Endometrial microvascular endothelial cells (primary cell): ENCODE measurements around the gene TIMM10B. TPM values are rescaled to one million over a fixed set of nuclear protein-coding genes. Genes with fewer than 3 reads are reported as not detected.

Experiments
- in situ Hi-C: cut with HindIII; loops from 2 replicates; pipeline ENCODE4 v1.10.0; 2017; ENCODE audit warnings: low sequenced_read_pairs, low pct_unique_long_range_greater_than_20kb; ENCODE audit errors: inconsistent ontology term
- total RNA-seq: library from RNA; depleted of rRNA; stranded (reverse); fragments of >200 nt; gene quantifications from one replicate; pipeline ENCODE4 v1.2.3, GENCODE V29; 2015; ENCODE audit errors: inconsistent ontology term

The TIMM10B gene, protein sequence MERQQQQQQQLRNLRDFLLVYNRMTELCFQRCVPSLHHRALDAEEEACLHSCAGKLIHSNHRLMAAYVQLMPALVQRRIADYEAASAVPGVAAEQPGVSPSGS
- total RNA-seq: 24.4 TPM

DNA sequence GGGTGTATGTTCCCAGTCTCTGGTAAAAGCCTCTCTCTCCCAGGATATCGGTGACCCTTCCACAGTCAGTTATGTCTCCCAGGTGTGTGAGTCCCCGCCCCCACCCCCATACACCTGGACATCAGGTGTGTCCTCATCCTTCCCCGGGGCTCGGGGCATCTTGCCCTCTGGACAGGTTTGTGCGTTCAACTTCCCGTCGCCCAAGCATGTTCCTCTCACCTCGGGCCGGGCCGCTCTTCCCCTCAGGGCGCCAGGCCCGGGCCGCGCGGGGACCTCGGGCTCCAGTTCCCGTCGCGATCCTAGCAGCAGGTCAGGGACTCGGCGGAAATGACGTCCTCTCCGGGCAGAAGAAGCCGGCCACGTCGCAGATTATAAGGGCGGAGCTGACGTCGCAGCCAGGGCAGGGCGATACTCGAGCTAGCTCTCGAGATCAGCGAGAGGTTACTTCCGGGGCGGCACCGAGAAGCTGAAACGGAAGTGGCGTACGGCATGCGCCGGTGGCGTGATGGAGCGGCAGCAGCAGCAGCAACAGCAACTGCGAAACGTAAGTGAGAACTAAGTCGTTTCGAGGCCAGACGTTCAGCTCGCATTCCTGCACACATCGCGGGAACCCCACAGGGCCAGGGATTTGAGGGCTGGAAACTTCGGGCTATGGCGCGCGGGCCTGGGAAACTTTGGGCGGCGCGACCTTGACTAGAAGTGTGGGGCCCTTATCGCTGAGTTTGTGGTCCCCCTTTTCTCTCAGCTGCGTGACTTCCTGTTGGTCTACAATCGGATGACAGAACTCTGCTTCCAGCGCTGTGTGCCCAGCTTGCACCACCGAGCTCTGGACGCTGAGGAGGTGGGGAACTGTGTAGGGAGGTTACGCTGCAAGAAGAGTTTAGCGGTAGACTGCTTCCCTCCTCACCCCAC, at the start of gene TIMM10B, which contains the start of gene ARFIP2:
TIMM10B (plus strand) TSS at position 490 of the 912 bp plus-strand sequence; CDS start at position 506, 16 bp downstream.
ARFIP2 (minus strand) TSS at position 320 of the 912 bp plus-strand sequence. CDS start 910 bp downstream, outside the sequence.
- in situ Hi-C loops: no loop called here

DNA sequence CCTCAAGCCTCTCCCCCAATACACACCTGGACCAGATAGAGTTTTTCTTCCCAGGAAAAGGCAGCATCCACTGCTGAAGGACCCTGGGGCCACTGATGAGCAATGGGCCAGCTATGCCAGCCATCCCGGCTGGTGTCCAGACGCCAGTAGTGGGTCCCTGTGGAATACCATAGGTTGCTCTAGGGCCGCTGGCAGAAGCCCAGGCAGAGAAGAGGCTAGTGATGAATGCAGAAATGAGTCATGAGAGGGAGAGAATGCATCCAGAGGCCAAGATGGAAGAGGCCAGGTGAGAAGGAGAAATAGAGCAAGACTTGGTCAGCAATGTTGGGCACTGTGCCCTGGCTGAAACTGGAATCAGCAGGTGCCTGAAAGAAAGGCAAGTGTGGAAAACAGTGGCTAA, 49.4 kb upstream of the TIMM10B start:
- in situ Hi-C loops: no loop called here

DNA sequence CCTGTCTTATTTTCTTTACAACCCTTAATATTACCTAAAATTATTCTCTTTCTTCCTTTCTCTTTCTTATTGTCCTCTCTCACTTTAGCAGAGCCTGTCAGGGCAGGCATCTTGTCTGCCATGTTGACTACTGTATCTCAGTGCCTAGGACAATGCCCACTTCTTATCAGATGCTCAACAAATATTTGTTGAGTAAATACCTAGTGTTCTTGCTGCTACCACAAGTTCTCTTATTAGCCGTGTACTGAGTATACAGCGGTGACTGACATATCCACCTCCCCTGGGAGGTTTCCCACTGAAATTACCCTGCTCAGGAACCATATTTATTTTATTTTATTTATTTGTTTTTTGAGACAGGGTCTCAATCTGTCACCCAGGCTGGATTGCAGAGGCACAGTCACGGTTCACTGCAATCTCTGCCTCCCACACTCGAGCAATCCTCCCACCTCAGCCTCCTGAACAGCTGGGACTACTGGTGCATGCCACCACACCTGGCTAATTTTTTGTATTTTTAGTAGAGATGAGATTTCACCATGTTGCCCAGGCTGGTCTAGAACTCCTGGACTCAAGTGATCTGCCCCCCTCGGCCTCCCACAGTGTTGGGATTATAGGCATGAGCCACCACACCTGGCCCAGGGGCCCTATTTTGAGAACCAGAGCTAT, 47.2 kb upstream of the TIMM10B start:
- in situ Hi-C loops: no loop called here

- in situ Hi-C loops: no loop called here
Measured at GRCh38 chr11:6437423-6437822, 43.9 kb upstream of the TIMM10B start.

GRCh38 chr11:6437993-6438392, 43.3 kb upstream of the TIMM10B start:
- in situ Hi-C loops: no loop called here

DNA sequence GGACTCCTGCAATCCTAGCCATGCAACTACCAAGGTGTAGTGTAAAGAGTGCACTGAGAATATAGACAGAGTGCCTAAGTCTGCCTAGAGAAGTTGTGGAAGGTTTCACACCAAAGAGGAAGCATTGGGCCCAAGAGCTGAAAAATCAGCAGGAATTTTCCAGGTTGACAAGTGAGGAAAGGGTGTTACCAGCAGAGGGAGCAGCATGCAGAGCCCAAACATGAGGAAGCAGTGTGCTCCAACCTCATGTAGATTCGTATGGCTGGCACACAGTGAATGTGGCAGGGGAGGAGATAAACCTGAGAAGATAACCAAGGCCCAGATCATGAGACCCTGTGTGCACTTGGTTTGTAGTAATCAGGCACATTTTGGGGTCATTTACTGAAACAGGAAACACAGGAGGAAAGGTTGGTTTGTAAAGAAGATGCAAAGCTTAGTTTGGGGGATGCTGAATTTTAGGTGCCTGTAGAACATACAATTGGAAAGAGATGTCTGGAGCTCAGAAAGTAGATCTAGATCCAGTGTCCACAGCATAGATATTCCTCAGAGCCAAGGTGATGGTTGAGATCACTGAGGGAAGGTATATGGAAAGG, 42.2 kb upstream of the TIMM10B start:
- in situ Hi-C loops: no loop called here

DNA sequence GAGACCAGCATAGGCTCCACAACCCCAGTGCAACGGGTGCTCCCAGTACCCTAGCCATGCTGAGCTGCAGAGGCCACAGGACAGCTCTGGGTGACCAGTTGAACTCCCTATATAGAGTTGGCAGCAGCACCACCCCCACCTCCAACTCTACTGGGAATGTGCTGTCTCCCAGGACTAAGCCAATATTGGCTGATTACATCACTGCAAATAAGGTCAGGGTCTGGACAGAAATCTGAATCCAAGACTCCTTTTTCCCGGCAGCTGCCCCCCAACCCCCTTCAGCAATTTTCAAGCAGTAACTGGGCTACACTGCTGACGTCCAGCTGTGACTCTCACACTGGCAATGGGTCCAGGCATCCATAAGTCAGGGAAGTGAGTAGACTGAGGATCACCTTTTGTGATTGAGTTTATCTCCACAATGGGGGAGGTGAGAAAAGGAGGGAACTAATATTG, 40.4 kb upstream of the TIMM10B start, which contains the start of gene HPX:
HPX (minus strand) TSS at position 82 of the 453 bp plus-strand sequence; CDS start at position 58, 24 bp downstream.
- in situ Hi-C loops: loop anchor here (5.0 kb wide), 1 partner anchor 46 kb away; no protein-coding TSS in a partner anchor

GRCh38 chr11:6442441-6442840, 38.9 kb upstream of the TIMM10B start:
- in situ Hi-C loops: loop anchor here (5.0 kb wide), 1 partner anchor 45 kb away; no protein-coding TSS in a partner anchor

GRCh38 chr11:6443269-6444003, 37.9 kb upstream of the TIMM10B start:
- in situ Hi-C loops: loop anchor here (5.0 kb wide), 1 partner anchor 44 kb away; no protein-coding TSS in a partner anchor

- in situ Hi-C loops: no loop called here
Measured at GRCh38 chr11:6448574-6448973, 32.7 kb upstream of the TIMM10B start.

- in situ Hi-C loops: no loop called here
Measured at GRCh38 chr11:6452219-6452618, 29.1 kb upstream of the TIMM10B start.

DNA sequence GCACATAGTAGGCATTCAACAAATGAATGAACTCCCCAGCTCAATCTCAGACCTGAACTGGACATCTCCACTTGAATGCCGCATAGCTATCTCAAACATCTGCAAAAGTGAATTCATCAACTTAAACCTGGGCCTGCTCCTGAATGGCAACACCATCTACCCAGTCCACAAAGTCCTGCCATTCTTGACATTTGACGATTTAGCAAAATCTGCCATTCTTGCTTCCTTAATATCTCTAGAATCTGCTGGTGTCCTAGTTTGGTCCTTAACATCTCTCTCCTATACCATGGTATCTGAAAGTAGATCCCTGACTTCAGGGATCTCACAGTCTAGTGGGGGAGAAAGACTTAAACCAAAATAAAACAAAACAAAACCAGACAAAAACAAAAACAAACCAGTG, 28.1 kb upstream of the TIMM10B start:
- in situ Hi-C loops: no loop called here

GRCh38 chr11:6455070-6455469, 26.2 kb upstream of the TIMM10B start:
- in situ Hi-C loops: no loop called here

DNA sequence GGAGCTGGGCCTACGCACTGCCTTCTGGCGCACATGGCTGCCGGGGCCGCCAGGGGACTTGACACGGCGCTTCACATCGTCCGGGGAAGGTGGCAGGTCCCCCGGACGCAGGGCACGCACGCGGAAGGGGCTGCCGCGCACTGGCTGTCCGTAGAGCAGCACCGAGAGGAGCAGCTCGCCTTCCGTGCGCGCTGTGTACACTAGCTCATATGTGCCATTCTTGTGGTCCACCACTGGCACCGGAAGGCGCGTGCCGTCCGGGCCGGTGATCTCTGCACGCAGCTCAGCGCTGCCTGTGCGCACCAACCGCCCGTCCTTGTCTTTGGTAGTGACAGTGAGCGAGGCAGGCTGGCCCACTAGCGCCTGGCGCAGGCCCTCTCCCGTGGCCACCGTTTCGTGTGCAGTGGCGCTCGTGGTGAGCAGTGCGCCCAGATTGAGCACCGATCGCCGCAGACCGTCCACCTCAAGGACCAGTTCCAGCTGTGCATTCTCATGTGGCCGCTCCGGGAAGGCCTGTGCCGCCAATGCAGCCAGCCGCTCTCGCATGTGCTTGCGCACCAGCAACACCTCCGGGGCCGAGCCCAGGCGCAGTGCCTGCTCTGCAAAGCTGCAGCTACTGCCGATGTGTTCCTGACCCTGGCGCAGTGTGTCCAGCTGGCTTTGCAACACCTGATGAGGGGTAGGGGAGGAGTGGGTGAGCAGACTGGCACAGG, 24.8 kb upstream of the TIMM10B start:
- in situ Hi-C loops: no loop called here

GRCh38 chr11:6457581-6458320, 23.6 kb upstream of the TIMM10B start:
- in situ Hi-C loops: no loop called here

GRCh38 chr11:6458352-6459098, 22.8 kb upstream of the TIMM10B start:
- in situ Hi-C loops: no loop called here
